Measurements from ENCODE around the gene VPS37B.

DNA sequence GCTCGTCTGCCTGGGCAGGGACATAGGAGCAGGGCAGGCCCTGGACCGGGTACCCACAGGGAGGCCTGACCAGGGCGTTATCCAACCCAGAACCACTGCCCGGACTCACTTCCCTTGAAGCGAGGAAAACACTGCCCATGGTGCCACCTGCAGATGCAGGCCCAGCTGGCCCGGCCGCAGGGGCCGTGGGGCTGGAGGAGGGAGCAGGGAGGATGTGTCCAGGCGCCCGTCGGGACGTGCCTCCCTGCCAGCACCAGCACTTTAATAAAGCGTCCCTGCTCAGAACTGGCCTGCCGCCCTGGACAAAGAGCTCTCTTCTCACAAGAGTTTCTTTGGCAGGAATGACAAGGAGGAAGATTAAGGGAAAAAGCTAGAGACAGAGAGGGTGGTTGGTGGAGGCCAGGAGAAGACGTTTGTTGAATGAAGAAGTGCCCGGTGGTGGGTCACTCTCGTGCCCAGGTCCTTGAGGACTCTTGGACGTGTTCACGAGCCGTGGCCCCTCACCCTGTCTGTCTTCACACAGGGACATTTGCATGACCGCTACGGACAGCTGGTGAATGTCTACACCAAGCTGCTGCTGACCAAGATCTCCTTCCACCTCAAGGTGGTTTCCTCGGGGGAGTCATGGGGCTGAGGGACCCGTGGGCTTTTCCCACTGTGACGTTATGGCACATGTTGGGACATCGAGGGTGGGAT, 46.4 kb downstream of the VPS37B start:
- no peak for TF ChIP-seq ZNF274 (IDR thresholded peaks at IDR 0.05; ENCODE audit: low read depth, low read length)
- no peak for TF ChIP-seq YY1 (IDR thresholded peaks at IDR 0.05; ENCODE audit: insufficient read depth, insufficient read length)
